NCI-H345 treated with DMSO at 0.1 percent for 48 hours (cell line): ENCODE measurements around the gene IGF1R.

ENCODE experiments used
- DNase-seq: peaks from one replicate; lab custom pipeline; 2025; ENCODE audit not compliant: unreplicated experiment; lab: John Stamatoyannopoulos, UW

IGF1R gene

DNA sequence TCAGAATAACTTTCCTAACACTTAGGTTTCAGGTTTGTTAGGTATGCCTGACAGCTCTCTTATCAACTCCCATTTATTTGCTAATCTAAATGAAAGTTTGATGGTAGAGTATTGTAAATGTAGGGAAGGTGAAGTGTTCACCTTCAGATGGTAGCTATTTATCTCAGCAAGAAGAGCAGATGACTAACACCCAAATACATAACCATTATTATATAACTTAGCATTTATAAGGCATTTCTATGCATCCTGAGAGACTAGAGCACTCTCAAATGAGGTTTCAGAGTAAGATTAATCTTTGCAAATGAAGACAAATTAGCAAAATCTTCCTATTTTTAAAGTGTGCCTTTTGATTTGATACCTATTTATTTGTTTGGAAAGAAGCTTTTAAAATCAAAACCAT is 143.8 kb downstream of the IGF1R start:
- no peak for DNase-seq

- peak; percentile 11 for DNase-seq
These were observed 145.9 kb downstream of the IGF1R start for GRCh38 chr15:98794211-98794610.

DNA sequence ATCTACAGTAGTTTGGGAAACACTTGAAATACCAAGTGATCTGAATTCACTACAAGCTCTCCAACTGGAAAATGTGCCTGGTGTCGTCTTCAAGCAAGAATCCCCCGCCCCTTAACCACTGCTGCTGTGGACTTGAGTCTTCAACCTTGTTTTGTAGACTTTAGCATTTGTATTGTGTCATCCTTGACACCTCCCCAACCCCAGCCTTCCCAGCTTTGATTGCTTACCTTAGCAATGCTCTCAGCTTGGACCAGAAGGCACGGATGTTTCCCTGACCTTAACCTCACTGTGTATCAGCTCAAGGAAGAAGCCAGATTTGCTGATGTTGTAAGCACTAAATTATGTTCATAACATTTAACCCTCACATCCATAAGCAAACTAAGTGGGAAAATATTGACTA is 146.4 kb downstream of the IGF1R start:
- DNase-seq = no peak

DNA sequence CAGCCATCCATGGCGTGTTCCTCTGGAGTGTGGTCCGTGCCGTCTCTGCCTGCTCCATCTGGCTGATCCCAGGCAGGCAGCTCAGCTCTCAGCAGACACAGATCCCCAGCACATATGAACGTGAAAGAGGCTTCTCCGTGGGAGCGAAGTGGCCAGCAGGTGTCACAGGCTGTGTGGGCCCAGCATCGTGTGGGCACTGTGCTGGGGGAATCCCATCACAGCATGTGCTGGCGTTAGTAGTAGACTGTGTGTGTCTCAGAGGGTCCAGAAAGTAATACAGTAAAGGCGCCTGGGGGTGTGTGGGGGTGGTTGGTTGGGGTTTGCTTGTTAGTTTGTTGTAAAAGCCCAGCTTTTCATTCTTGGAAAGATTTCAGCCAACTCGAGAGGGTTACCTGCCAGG is 147.6 kb downstream of the IGF1R start:
- DNase-seq = no peak

DNA sequence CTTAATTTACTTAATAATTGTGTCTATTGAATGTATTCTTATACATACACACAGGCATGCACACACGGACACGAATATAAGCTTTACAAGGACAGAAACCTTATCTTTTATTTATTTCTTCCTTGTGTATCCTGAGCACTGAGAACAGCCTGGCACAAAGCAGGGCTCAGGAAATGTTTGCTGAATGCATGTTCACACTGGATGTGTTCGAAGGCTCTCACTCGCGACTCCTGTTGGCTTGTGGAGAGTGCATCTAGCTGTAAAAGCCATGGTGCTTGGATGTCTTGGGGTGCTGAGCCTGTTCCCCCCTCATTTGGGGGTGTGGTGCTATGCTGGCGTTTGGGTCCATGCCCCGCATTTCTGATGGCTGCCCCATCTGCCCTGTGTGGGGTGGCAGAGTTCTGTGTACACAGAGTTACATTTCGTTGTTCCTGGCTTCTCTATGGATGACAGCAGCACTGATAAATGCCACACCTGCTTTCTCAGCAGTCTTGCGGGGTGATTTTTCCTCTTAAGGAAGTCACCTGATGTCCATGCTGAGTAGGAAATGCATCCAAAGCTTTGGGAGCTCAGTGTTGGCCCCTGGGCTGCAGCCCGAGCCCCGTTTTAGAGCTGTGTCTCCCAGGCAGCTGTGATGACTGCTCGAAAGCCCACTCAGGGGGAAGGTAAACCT is 148.5 kb downstream of the IGF1R start:
- DNase-seq = no peak

- no peak for DNase-seq
These were observed 150.1 kb downstream of the IGF1R start for GRCh38 chr15:98798375-98798893.

- peak; percentile 11 for DNase-seq
These were observed 151.4 kb downstream of the IGF1R start for GRCh38 chr15:98799461-98800390.

DNA sequence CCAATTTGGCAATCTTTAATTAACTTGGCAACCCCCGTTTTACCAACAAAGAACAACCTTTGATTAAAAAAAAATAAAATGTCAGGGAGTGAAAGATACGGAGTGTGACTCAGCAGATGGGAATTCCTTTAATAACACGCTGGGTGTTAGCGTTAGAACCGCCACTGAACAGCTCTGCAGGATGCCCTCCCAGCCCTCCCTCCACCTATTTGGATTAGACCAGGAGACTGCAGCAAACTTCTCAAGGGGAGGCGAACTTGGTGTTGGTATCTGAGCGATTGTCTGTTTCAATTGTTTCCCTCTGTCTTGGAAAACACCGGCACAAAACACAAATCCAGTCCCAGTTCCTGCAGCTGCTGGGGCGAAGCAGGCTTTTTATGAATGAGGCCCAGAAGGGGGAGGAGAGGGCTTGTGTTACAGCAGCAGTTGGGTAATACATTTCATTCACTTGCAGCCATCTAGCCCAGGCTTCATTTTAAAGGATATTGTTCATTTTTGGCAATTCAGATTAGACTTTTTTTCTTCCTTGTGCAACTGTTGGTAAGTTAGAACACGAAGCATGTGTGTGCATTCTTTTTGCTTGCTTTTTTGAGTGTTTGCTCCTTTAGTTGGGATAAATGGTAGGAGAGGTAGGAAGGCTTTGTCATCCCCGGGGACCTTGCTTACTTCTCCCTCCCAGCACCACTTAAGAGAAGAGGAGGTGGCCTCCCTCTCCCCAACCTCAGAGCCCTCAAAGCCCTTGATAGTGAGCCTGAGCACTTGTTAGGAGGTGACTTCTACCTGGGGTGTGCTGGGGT is 152.3 kb downstream of the IGF1R start:
- peak; percentile 57 for DNase-seq

GRCh38 chr15:98801234-98801561 is 152.9 kb downstream of the IGF1R start:
- peak; percentile 49 for DNase-seq

DNA sequence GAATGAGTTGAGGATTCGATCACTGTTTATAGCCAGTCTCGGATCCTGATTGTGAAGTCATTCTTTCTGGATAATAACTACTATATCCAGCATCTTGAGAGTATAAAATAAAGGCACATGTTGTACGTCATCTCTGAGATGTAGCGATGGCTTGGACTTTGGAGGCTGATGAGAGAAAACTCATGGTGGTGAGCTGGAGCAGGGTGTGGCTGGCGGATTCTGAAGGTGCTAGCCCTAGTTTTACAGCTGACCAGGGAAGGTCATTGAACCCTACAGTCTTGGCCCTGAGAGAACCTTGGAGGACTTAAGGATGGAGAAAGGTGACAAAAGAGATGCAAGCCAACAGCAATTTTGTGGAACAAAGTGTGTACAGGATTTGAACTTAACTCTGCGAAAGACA is 153.8 kb downstream of the IGF1R start:
- DNase-seq = no peak

DNA sequence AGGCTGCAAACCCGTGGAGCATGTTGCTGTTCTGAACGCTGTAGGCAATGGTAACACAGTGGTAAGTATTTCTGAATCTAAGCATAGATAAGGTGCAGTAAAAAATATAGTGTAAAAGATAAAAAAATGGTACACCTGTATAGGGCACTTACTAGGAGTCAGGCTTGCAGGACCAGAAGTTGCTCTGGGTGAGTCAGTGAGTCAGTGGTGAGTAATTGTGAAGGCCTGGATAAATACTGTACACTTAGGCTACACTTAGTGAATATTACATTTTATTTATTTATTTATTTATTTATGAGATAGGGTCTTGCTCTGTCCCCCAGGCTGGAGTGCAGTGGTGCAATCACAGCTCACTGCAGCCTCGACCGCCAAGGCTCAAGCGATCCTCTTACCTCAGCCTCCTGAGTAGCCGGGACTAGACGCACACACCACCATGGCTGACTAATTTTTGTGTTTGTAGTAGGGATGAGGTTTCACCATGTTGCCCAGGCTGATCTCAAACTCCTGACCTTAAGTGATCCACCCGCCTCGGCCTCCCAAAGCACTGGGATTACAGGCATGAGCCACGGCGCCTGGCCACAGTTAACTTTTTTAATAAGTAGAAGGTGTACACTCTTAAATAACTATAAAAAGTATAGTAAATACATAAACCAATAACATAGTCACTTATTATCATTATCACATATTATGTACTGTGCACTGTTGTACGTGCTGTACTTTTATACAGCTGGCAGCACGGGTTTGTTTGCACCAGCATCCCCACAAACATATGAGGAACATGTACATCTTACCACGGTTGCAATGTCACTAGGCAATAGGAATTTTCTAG is 155.1 kb downstream of the IGF1R start:
- no peak for DNase-seq

DNA sequence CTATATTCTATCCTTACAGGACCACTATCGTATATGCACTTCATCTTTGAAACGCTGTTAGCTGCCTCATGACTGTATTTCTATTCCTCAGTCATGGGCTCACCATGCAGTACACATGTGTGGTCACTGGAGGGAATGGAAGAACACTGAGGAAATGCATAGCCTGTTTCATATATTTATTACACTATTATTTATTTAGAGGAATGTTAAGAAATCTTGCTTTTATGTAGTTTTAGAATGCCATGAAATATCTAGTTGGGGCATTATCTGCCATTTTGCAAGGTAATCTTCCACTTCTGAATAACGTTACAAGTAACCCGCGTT is 155.7 kb downstream of the IGF1R start:
- no peak for DNase-seq

- DNase-seq = no peak
These were observed 157.3 kb downstream of the IGF1R start for GRCh38 chr15:98805434-98806274.

DNA sequence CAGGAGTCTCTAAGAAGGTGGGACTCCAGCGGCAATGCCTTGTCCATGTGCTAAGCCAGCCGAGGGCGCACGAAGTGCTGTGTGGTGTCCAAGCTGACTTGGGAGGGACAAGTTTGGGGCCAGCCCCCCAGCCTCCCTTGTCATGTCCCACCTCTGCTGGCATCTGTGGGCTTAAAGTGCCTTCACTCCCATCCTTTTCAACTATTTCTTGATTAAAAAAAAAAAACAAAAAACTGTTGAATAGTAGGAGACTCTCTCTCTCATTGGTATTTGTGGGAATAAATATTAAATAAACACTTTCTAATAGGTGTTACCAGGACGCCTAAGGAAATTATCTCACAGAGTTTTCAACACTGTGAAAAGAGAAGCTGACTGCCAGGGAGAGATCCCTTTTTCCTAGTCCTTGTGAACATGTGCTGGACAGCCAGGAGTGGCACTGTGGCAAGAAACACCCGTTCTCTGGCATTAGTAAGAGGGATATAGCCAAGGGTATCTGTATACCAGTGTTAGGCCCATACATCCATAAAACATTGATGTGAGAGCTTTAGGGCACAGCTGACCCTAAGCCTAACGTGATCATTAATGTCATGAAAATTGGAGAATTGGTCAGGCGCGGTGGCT is 158.0 kb downstream of the IGF1R start:
- no peak for DNase-seq

GRCh38 chr15:98807262-98807661 is 158.9 kb downstream of the IGF1R start:
- no peak for DNase-seq

DNA sequence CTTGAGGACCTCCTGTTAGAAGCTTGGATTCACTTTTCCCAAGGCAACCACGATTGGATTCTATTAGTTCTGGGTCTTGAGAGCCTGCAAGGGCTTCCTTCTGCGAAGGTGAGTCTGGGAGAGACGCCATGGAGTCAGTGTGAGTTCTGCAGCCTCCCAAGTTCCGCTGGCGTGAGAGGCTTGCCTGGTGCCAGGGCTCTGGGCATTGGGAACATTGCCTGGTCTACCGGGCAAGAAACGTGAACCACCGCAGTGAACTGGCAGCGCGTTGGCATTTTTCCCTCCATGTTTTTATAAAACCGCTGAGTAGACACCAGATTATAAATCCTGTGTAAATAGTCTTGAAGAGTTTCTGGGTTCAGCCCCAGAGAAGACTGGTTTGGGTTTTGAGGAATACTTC is 160.9 kb downstream of the IGF1R start:
- no peak for DNase-seq

- DNase-seq = no peak
These were observed 164.5 kb downstream of the IGF1R start for GRCh38 chr15:98812716-98813446.

DNA sequence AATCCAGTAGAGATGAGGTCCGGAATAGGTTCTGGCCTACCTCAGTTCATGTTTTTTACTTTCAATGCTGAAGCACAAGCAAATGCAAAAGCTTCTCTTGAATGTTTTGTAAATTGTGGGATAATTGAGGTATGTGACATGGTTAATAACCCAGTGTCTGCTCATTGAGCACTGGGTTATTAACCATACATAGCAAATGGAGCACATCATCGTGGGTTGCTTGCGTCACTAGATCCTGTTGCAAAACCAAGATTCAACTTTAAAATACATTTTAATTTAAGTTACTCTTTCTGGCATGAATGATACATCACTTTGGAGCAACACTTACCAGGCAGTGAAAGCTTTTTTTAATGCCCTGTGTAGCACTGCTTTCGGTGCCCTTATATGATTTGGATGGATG is 165.6 kb downstream of the IGF1R start:
- DNase-seq = no peak

- no peak for DNase-seq
These were observed 166.9 kb downstream of the IGF1R start for GRCh38 chr15:98815207-98815606.
